A549 (cell line): ENCODE results near the gene DTNA.

Experiments used
- CHD2 ChIP-seq: fragments of 150-350 bp; IDR thresholded peaks from 2 replicates; pipeline ENCODE4 v1.6.1; 2014; ENCODE audit warnings: low read length; ENCODE audit not compliant: partially characterized antibody
- EP300 ChIP-seq, 2 experiments: fragments of >200 bp; sonication (Bioruptor Twin); formaldehyde crosslinking; IDR thresholded peaks; 2 replicates in 1 of 2; 3 replicates in 1 of 2; pipeline ENCODE4 v1.6.1; 2016 to 2017
- MAZ ChIP-seq: fragments of 150-350 bp; IDR thresholded peaks from 2 replicates; pipeline ENCODE4 v1.6.1; 2014; ENCODE audit warnings: antibody characterized with exemption, low read depth, low read length, borderline replicate concordance
- POLR2A ChIP-seq: IDR thresholded peaks from 2 replicates; pipeline ENCODE4 v1.6.1; 2012; ENCODE audit warnings: mild to moderate bottlenecking, low read length
- RCOR1 ChIP-seq: fragments of 150-350 bp; IDR thresholded peaks from 2 replicates; pipeline ENCODE4 v1.6.1; 2014; ENCODE audit warnings: antibody characterized with exemption, low read length, low read depth
- TF ChIP-seq, protein P1 (sequence below): fragments of >200 bp; sonication (Bioruptor Twin); formaldehyde crosslinking; IDR thresholded peaks from 3 replicates; pipeline ENCODE4 v1.5.1; 2016

DNA sequence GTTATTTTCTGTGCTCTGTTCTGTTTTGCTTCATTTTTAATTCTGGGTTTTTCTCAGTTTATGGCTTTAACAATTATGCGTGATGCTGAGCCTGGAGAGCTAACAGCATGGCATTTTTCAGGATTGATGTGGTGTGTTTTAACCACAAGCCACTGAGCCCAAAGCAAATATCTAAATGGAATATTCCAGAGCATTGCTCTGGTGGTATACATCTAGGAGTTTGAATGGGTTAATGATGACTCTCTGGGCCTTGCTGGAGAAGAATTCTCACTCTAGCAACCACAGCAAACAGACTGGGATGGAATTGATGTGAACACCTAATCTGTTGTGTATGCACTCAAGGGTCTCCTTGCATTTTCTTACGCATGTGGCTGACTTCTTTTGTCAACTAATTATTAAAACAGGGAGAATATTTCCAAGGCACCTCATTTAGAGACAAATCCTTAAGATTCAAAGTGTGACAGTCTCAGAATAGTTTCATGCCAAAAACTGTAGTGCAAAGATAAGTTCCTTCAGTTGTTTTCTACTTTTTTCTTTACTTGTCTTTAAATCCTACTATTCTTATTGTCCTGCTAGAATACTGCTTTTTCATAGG, 164.0 kb downstream of the DTNA start:
- TF ChIP-seq, protein P1, sequence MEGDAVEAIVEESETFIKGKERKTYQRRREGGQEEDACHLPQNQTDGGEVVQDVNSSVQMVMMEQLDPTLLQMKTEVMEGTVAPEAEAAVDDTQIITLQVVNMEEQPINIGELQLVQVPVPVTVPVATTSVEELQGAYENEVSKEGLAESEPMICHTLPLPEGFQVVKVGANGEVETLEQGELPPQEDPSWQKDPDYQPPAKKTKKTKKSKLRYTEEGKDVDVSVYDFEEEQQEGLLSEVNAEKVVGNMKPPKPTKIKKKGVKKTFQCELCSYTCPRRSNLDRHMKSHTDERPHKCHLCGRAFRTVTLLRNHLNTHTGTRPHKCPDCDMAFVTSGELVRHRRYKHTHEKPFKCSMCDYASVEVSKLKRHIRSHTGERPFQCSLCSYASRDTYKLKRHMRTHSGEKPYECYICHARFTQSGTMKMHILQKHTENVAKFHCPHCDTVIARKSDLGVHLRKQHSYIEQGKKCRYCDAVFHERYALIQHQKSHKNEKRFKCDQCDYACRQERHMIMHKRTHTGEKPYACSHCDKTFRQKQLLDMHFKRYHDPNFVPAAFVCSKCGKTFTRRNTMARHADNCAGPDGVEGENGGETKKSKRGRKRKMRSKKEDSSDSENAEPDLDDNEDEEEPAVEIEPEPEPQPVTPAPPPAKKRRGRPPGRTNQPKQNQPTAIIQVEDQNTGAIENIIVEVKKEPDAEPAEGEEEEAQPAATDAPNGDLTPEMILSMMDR: no peak
- TF ChIP-seq RCOR1: no peak
- no peak for TF ChIP-seq POLR2A
- TF ChIP-seq EP300 (IDR thresholded peaks at IDR 0.05): no peak
- TF ChIP-seq CHD2: no peak
- TF ChIP-seq MAZ: no peak
